Hepatocyte (in vitro differentiated cells): ENCODE results near the gene MACROD2. TPM values are rescaled to one million over a fixed set of nuclear protein-coding genes. Genes with fewer than 3 reads are reported as not detected.

Experiments used
- DNase-seq: peaks from one replicate; pipeline ENCODE4 v3.0.0-alpha.2; 2016; ENCODE audit warnings: low spot score
- H2AFZ ChIP-seq: fragments of 200-600 bp; sonication (generic); 2 replicates; pipeline ENCODE4 v1.6.0; 2016; ENCODE audit warnings: antibody characterized with exemption, mild to moderate bottlenecking
- H3K27ac ChIP-seq: fragments of 200-600 bp; sonication (generic); 2 replicates; pipeline ENCODE4 v1.5.1; 2016; ENCODE audit warnings: mild to moderate bottlenecking
- H3K27me3 ChIP-seq: fragments of 200-600 bp; sonication (generic); 2 replicates; pipeline ENCODE4 v1.6.1; 2016
- H3K36me3 ChIP-seq: fragments of 200-600 bp; sonication (generic); replicated peaks from 2 replicates; pipeline ENCODE4 v1.5.1; 2016; ENCODE audit warnings: low read depth; ENCODE audit not compliant: insufficient read depth
- H3K4me1 ChIP-seq: fragments of 200-600 bp; sonication (generic); 2 replicates; pipeline ENCODE4 v1.5.1; 2016; ENCODE audit warnings: mild to moderate bottlenecking, moderate library complexity; ENCODE audit not compliant: insufficient read depth
- H3K4me2 ChIP-seq: fragments of 200-600 bp; sonication (generic); 2 replicates; pipeline ENCODE4 v1.6.0; 2016
- H3K4me3 ChIP-seq: fragments of 200-600 bp; sonication (generic); 2 replicates; pipeline ENCODE4 v1.5.1; 2016; ENCODE audit warnings: mild to moderate bottlenecking
- H3K79me2 ChIP-seq: fragments of 200-600 bp; sonication (generic); 2 replicates; pipeline ENCODE4 v1.6.0; 2017; ENCODE audit warnings: mild to moderate bottlenecking
- H3K9me2 ChIP-seq: fragments of 200-600 bp; sonication (generic); replicated peaks from 2 replicates; pipeline ENCODE4 v1.6.0; 2017; ENCODE audit warnings: mild to moderate bottlenecking; ENCODE audit not compliant: insufficient read depth
- H3K9me3 ChIP-seq: fragments of 200-600 bp; sonication (generic); 2 replicates; pipeline ENCODE4 v1.5.1; 2016; ENCODE audit warnings: low read depth, mild to moderate bottlenecking
- H4K20me1 ChIP-seq: fragments of 200-600 bp; sonication (generic); 2 replicates; pipeline ENCODE4 v1.6.0; 2016; ENCODE audit warnings: mild to moderate bottlenecking; ENCODE audit not compliant: insufficient read depth, poor library complexity, severe bottlenecking
- EZH2 ChIP-seq: fragments of 200-600 bp; sonication (generic); IDR thresholded peaks from 2 replicates; pipeline ENCODE4 v1.6.1; 2016; ENCODE audit warnings: antibody characterized with exemption, mild to moderate bottlenecking, borderline replicate concordance
- EZH2phosphoT487 ChIP-seq: fragments of 200-600 bp; sonication (generic); IDR thresholded peaks from one replicate; pipeline ENCODE4 v1.6.1; 2018; ENCODE audit warnings: antibody characterized with exemption, mild to moderate bottlenecking, low read depth, moderate library complexity; ENCODE audit not compliant: unreplicated experiment, severe bottlenecking
- WGBS: methylation state at CpG from one replicate; pipeline ENCODE4 v1.1.6; 2016; ENCODE audit warnings: low lambda C conversion rate; ENCODE audit errors: missing lambda C conversion rate; 5-methylcytosine and 5-hydroxymethylcytosine counted together
- polyA plus RNA-seq: library from polyadenylated mRNA; unstranded; fragments of >200 nt; fragmentation: Nextera tagmentation; extraction: Ambion mirVana; gene quantifications from 2 replicates; pipeline ENCODE4 v1.2.1, GENCODE V29; 2016
- total RNA-seq: library from RNA; depleted of rRNA; stranded (reverse); fragments of >200 nt; gene quantifications from 2 replicates; pipeline ENCODE4 v1.2.3, GENCODE V29; 2014
- TF ChIP-seq, protein P1 (sequence below): fragments of 200-600 bp; sonication (generic); IDR thresholded peaks from 2 replicates; pipeline ENCODE4 v1.5.1; 2016; ENCODE audit warnings: antibody characterized with exemption, mild to moderate bottlenecking; ENCODE audit not compliant: poor library complexity

The MACROD2 gene
- total and polyA plus RNA-seq, 2 experiments from 2014 or later: 2.4 to 3.1 TPM

DNA sequence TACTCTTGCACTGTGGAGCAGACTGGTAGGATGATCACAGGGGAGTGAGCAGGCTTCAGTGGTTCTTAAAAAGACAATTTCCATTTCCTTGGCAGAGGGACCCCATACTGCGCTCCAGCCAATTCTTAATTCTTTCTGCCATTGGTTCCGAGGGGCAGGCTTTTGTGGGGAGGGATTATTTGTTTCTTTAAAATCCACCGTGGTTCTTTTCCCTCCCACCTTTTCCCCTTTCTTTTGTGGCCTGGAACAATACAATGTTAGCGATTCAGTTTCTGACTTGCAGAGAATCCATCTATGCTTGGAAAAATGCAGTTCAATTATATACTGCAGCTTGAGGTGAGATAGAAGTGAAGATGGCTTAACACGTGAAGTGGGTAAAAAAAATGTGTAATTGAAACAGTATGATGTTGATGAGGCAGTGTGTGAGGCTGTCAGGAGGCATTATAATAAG, 721.1 kb downstream of the MACROD2 start:
- no peaks in the 10 kb centered on the region for H3K9me3 ChIP-seq
- H3K4me2 ChIP-seq: no peak overlapping the region
- no peak for DNase-seq
- H3K4me3 ChIP-seq: no peak overlapping the region
- H3K27ac ChIP-seq: no peak overlapping the region
- no peaks in the 10 kb centered on the region for H4K20me1 ChIP-seq
- peaks cover 37% of the 10 kb centered on the region for H3K4me1 ChIP-seq
- no peaks in the 10 kb centered on the region for H3K36me3 ChIP-seq
- no peaks in the 10 kb centered on the region for H3K27me3 ChIP-seq
- no peaks in the 10 kb centered on the region for H3K79me2 ChIP-seq
- no peaks in the 10 kb centered on the region for H3K9me2 ChIP-seq
- TF ChIP-seq, protein P1, sequence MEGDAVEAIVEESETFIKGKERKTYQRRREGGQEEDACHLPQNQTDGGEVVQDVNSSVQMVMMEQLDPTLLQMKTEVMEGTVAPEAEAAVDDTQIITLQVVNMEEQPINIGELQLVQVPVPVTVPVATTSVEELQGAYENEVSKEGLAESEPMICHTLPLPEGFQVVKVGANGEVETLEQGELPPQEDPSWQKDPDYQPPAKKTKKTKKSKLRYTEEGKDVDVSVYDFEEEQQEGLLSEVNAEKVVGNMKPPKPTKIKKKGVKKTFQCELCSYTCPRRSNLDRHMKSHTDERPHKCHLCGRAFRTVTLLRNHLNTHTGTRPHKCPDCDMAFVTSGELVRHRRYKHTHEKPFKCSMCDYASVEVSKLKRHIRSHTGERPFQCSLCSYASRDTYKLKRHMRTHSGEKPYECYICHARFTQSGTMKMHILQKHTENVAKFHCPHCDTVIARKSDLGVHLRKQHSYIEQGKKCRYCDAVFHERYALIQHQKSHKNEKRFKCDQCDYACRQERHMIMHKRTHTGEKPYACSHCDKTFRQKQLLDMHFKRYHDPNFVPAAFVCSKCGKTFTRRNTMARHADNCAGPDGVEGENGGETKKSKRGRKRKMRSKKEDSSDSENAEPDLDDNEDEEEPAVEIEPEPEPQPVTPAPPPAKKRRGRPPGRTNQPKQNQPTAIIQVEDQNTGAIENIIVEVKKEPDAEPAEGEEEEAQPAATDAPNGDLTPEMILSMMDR: no peak
- no peak for TF ChIP-seq EZH2phosphoT487
- no peak for TF ChIP-seq EZH2
- 50% methylated on average over 5 of the region's 5 CpGs for WGBS
- no peak overlapping the region for H2AFZ ChIP-seq

GRCh38 chr20:14717134-14717999, 722.1 kb downstream of the MACROD2 start:
- Histone ChIP-seq H3K36me3 (no peaks in the 10 kb centered on the region), H3K79me2 (no peaks in the 10 kb centered on the region), H3K4me3 (no peak overlapping the region), H3K9me2 (no peaks in the 10 kb centered on the region), H4K20me1 (no peaks in the 10 kb centered on the region), H3K27me3 (no peaks in the 10 kb centered on the region), H3K4me1 (peaks cover 27% of the 10 kb centered on the region), H3K9me3 (no peaks in the 10 kb centered on the region), H2AFZ (no peak overlapping the region), H3K4me2 (peak overlapping the region; percentile 46), H3K27ac (peak overlapping the region; percentile 26)
- 47% methylated on average over 6 of the region's 6 CpGs for WGBS
- TF ChIP-seq, protein P1: no peak
- TF ChIP-seq EZH2: no peak
- no peak for TF ChIP-seq EZH2phosphoT487
- DNase-seq: no peak

DNA sequence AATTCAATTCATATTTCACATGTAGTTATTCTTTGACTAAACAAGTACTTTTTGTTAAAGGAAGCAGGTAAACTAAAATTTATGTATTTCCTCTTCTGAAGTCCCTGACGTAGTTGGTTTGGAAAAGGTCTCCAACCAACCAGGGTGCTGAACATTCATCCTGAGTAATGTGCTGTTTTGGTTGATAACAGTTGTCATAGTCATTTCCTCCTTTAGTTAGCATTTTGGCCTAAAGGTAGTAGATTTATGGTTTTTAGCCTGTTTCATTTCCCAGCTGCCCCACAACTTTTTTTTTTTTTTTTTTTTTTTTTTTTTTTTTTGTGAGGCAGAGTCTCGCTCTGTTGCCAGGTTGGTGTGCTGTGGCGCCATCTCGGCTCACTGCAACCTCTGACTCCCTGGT, 724.9 kb downstream of the MACROD2 start:
- TF ChIP-seq EZH2: no peak
- no peak for TF ChIP-seq EZH2phosphoT487
- TF ChIP-seq, protein P1: no peak
- no peaks in the 10 kb centered on the region for H3K9me3 ChIP-seq
- no peaks in the 10 kb centered on the region for H4K20me1 ChIP-seq
- H3K9me2 ChIP-seq: no peaks in the 10 kb centered on the region
- H3K4me1 ChIP-seq: peaks cover 19% of the 10 kb centered on the region
- H3K4me3 ChIP-seq: no peak overlapping the region
- no peak overlapping the region for H3K27ac ChIP-seq
- no peak overlapping the region for H3K4me2 ChIP-seq
- H2AFZ ChIP-seq: no peak overlapping the region
- WGBS: 89% methylated on average over 4 of the region's 4 CpGs
- H3K27me3 ChIP-seq: no peaks in the 10 kb centered on the region
- no peaks in the 10 kb centered on the region for H3K36me3 ChIP-seq
- no peaks in the 10 kb centered on the region for H3K79me2 ChIP-seq
- DNase-seq: no peak
